ENCODE results near the gene ITPRIP. TPM values are rescaled to one million over a fixed set of nuclear protein-coding genes. Genes with fewer than 3 reads are reported as not detected.

ITPRIP gene
- total RNA-seq, 1 donor = 10.8 TPM

GRCh38 chr10:104326991-104327610, 11.2 kb downstream of the ITPRIP start:
- DNase-seq (ENCODE audit: low read depth in 2 of 3, low spot score in 2 of 3) = no peak

GRCh38 chr10:104325436-104326435, 12.5 kb downstream of the ITPRIP start:
- DNase-seq (ENCODE audit: low read depth in 2 of 3, low spot score in 2 of 3) = no peak

GRCh38 chr10:104324931-104325330, 13.3 kb downstream of the ITPRIP start:
- no peak for DNase-seq (ENCODE audit: low read depth in 2 of 3, low spot score in 2 of 3)

- peak in 1 of 3 donors; percentile 46 for DNase-seq (ENCODE audit: low read depth in 2 of 3, low spot score in 2 of 3)
Observed at GRCh38 chr10:104324221-104324686, 14.0 kb downstream of the ITPRIP start.

GRCh38 chr10:104323760-104324201, 14.5 kb downstream of the ITPRIP start:
- DNase-seq (ENCODE audit: low read depth in 2 of 3, low spot score in 2 of 3) = no peak

GRCh38 chr10:104323085-104323484, 15.2 kb downstream of the ITPRIP start:
- DNase-seq (ENCODE audit: low read depth in 2 of 3, low spot score in 2 of 3) = no peak

- DNase-seq (ENCODE audit: low read depth in 2 of 3, low spot score in 2 of 3) = no peak
Observed at GRCh38 chr10:104322416-104322782, 15.9 kb downstream of the ITPRIP start.

- no peak for DNase-seq (ENCODE audit: low read depth in 2 of 3, low spot score in 2 of 3)
Observed at GRCh38 chr10:104321725-104322415, 16.4 kb downstream of the ITPRIP start.

- DNase-seq (ENCODE audit: low read depth in 2 of 3, low spot score in 2 of 3) = no peak
Observed at GRCh38 chr10:104321226-104321625, 17.0 kb downstream of the ITPRIP start.

GRCh38 chr10:104318810-104319741, 19.2 kb downstream of the ITPRIP start:
- DNase-seq (ENCODE audit: low read depth in 2 of 3, low spot score in 2 of 3) = no peak

GRCh38 chr10:104318326-104318725, 19.9 kb downstream of the ITPRIP start:
- DNase-seq (ENCODE audit: low read depth in 2 of 3, low spot score in 2 of 3) = no peak

GRCh38 chr10:104317726-104318299, 20.5 kb downstream of the ITPRIP start:
- DNase-seq (ENCODE audit: low read depth in 2 of 3, low spot score in 2 of 3) = no peak

GRCh38 chr10:104317269-104317710, 21.0 kb downstream of the ITPRIP start:
- DNase-seq (ENCODE audit: low read depth in 2 of 3, low spot score in 2 of 3) = no peak

GRCh38 chr10:104316321-104317099, 21.8 kb downstream of the ITPRIP start:
- DNase-seq (ENCODE audit: low read depth in 2 of 3, low spot score in 2 of 3) = no peak

GRCh38 chr10:104315486-104315921, 22.8 kb downstream of the ITPRIP start:
- DNase-seq (ENCODE audit: low read depth in 2 of 3, low spot score in 2 of 3) = no peak

GRCh38 chr10:104314591-104315485, 23.4 kb downstream of the ITPRIP start:
- DNase-seq (ENCODE audit: low read depth in 2 of 3, low spot score in 2 of 3) = no peak

GRCh38 chr10:104311184-104311720, 27.0 kb downstream of the ITPRIP start:
- DNase-seq (ENCODE audit: low read depth in 2 of 3, low spot score in 2 of 3) = no peak

Data from hematopoietic multipotent progenitor cell (in vitro differentiated cells).